T-helper 2 cell (primary cell): ENCODE data around the gene PLS1.
"Not testable (repeated sequence)": the region's sequence is repeated elsewhere in the genome, so short reads cannot be mapped to it uniquely, and the experiment has no call there.

Source experiments
- DNase-seq, 5 experiments: peaks; one replicate each; pipeline versions ENCODE4 v3.0.0 to v3.0.0-alpha.2; 2012 to 2022

The PLS1 gene

DNA sequence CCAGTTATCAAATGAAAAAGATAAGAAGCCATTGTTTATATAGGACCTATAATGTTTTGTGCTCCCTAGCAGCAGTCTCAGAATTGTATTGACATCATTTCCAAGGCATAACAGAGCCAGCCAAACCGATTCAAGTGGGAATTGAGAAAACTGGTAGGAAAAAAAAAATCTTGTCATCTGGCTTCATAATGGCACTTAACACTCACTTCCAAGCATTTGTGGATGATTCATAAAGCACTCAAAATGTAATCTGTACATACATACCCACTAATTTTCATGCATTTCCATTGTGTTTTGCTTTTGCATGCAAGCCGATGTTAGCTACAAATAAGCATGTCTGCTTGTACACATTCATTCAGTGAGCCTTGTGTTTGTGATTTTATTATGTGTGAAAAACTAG lies 109.0 kb downstream of the PLS1 start:
- DNase-seq = no peak

DNA sequence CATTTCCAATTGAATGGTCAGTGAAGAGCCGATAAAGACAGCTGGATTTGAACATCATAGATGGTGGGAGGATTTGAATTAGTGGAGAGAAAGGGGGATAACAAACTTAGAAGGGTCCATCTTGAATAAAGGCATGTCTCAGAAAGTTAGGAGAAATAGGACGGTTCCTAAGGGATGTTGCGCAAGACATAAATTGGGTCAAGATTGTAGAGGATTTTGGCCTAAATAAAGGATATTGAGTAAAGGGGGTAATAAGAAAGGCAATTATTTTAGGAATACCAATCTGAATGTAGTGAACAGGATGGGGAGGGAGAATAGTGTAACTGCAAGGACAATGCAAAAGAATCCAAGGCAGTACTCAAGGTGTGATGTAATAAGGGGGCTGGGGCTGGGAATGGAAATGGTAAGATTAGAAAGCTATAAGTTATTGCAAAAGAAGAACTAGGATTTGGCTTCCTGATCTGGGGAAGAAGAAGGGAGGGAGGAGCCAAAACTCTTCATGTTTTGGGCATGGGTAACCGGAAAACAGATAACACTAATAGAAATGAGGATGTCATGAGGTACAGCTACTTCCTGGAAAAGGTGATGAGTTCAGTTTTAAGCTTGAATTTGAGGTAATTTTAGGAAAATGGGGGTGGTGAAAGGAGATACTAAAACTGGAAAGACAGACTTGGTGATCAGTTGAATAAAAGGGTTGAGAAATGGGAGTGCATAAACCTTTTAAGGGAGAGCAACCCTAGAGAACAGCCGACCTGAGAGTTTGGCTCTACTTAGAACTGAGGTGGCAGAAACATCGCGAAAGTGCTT lies 110.3 kb downstream of the PLS1 start:
- DNase-seq = peak in 1 of 5 experiments; percentile 13

DNA sequence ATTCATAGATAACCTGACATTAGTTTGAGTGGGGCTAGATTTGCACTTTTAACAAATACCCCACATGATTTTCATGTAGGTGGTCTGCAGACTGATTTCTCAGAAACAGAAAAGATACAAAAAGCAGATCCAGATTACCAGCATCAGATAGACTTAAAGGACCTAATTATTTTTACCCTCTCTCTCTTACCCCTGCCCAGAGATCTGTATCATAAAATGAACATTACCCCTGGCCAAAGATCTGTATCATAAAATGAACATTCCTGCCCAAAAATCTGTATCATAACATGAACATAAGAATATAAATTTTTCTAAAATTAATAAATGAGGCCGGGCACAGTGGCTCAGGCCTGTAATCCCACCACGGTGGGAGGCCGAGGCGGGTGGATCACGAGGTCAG lies 113.0 kb downstream of the PLS1 start:
- DNase-seq = no peak

DNA sequence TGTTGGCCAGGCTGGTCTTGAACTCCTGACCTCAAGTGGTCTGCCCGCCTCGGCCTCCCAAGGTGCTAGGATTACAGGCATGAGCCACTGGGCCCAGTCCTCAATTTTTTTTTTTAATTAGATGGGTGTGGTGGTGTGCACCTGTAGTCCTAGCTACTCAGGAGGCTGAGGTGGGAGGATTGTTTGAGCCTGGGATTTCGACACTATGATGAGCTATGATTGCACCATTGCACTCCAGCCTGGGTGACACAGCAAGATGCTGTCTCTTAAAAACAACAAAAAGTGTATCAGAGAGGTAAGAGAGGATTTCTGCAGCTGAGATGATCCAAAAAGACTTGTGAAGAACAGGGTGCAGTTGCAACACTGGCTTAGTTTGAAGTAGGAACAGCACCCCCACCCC lies 118.7 kb downstream of the PLS1 start:
- not testable (repeated sequence) for DNase-seq

DNA sequence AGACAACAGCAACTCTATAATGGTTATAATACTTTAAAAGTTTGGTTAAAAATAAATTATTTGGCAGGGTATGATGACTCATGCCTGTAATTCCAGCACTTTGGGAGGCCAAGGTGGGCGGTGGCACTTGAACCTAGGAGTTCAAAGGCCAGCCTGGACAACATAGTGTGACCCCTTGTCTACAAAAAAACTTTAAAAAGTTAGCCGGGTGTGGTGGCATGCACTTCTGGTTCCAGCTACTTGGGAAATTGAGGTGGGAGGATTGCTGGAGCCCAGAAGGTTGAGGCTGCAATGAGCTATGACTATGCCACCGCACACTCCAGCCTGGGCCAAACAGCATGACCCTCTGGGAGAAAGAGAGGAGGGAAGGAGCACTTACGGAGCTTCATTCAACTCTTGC lies 119.9 kb downstream of the PLS1 start:
- DNase-seq = no peak

DNA sequence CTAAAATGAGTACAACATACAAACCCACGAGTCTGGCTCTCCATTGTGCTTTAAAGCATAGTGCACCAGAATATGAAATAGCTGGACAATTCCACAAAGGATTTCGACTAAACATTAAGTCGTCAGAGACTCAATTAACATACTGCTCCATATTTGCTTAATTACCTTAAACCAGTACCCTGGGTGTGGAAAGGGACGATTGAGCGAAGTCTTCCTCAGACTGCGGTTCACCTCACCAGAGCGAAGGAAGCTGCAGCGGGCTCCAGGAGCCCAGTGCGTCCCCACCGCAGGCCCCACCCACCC lies 127.4 kb downstream of the PLS1 start:
- peak in 1 of 5 experiments; percentile 72 for DNase-seq

DNA sequence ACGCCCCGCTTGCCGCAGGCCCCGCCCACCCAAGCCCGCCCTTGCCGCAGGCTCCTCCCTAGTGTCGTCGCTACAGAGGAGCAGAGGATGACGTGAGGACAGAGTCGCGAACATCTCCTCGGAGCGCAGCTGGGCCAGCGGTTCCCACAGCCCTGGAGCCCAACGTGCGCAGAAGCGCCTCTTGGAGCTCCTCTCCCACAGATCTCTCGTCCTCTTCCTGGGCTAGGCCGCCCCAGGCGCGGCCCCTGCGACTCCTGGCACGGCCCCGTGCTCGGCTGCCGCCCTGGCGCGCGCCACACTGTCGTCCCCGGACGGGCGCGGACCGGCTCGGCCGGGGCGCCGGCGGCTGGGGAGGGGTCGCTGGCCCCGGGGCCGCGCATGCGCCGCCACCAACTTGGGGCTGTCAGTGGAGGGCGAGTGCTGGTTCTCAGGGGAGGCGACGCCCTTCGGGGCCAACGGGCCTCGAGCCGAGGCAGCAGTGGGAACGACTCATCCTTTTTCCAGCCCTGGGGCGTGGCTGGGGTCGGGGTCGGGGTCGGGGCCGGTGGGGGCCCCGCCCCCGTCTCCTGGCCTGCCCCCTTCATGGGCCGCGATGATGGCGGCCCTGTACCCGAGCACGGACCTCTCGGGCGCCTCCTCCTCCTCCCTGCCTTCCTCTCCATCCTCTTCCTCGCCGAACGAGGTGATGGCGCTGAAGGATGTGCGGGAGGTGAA lies 127.9 kb downstream of the PLS1 start, which contains the start of gene TRPC1:
TSS of gene TRPC1 (plus strand) at position 67 of the 714 bp plus-strand sequence. CDS start at position 593, 526 bp downstream.
- peak; percentile 30 to 91 (median 56) for DNase-seq

DNA sequence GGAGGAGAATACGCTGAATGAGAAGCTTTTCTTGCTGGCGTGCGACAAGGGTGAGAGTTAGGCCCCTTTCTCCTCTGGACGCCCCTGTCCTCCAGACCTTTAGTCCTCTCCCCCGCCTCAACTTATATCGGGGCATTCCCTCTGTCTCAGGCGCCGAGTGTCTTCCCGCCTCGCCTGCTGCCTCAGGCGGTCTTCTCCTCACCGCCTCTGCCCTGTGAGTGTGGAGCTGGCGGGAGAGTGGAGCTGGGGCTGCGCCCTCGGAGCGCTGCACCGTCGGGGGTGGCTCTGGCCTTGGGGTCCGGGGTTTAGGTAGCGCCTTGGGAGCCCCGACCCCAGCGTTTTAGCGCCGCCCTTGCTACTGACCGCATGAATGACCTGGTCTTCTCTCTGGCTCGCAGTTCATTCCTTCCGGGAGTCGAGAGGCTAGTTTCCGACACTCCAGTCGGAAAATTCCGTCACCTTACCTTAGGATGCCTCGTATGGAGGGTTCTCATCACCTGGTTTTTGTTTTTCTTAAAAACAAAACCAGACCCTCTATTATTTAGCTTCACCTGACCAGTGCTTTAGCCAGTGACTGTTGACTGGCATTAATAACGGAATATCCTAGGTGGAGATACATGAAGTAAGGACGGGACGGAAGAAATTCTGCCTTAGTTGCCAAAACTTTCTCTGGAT lies 128.6 kb downstream of the PLS1 start:
- peak in 2 of 5 experiments; percentile 6 to 9 for DNase-seq

DNA sequence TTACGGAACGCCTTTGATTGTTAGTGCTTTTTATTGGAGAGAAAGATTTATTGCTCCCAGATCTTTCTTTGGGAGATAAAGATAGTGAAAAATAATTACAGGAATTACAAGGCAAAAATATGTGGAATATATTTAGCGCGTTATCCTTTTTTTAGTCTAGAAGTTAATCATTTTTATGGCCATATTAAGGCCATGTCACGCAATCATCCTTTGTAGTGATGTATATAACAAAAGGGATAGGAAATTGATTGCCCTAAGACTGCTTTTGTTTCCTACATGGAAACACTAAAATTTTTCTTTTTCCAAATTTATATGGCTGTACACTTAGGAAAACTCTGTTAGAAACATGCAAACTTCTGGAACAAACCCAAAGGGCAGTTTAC lies 129.2 kb downstream of the PLS1 start:
- DNase-seq = no peak

DNA sequence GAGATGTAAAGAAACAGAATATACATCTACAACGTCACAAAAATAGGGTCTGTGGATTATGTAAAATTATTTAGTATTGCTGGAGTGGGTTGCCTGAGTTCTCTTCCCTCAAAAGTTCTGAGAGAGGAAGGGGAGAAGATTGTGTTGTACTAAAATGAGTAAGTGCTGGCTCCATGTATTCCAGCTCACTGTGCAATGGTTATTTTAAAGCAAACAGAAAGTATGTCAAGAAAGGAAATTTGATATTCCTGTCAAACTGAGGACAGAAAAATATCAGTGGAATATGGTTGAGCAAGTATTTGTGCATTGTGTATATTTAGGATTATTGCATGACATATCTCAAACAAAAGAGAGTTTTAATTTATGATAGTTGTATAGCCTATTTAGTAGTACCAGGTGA lies 129.8 kb downstream of the PLS1 start:
- DNase-seq = no peak

DNA sequence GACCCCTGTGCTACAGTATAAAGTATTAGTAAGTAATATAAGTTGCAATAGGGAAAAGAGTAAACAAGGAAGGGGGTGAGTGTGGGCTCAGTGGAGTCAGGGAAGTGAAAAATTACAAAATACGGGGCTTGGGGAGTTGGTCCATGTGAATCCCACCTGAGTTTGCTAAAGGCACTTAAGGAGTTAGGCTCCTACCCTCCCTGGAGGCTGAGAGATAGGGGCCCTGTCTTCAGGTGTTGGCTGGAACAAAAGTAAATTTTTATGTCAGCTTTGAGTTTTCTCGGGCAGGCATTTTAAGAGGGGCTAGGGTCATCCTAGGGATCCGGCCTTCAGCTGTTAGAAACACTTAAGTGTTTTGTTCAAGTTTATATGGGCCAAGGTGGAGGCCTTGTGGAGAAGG lies 135.9 kb downstream of the PLS1 start:
- no peak for DNase-seq

DNA sequence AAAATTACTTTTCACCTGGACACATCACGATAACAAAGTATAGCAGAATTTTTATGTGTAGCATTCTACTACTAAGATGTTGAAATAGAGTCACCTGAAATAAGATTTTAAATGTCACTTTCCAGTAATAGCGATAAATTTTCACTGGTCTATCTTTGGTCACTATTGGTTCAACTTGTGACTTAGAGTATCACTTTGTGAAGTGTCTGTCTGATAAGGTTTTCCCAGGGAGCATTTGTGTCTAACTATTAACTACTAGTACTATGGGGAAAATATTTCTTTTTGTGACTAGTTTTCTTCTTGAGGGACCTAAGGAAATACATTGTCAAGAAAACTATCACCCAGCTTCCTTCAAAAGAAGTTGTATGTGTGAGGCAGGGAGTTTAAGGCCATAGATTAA lies 138.6 kb downstream of the PLS1 start:
- DNase-seq = no peak

DNA sequence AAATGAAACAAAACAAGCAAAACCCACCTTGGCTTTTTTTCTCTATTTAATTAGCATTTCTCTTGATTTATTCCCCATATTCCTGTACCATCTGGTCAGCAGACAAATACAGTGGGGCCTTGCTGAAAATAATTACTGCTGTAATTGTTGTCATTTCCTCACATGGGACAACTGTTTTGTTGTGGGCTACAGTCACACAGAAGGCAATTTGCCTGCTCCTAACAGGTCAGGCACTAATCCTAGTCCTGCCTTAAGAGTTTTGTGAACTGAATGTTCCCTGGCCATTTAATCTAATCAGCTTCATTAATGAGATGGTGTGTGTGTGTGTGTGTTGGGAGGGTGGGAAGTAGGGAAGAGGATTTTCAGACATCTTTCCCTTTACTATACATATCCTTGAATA lies 139.3 kb downstream of the PLS1 start:
- no peak for DNase-seq

DNA sequence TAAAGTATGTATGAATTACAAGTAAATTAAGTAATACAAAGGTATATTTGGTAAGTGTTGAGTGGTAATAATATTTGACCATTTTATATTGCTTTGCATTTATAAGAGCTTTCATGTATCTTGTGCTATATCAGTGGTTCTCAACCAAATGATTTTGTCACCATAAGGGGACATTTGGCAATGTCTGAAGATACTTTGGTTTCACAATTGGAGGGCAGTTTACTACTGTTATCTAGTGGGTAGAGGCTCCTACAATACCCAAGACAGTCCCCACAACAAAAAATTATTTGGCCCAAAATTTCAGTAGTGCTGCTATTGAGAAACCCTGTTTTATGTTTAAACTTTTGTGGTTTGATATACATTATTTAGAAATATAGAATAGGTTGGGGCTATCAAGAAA lies 142.2 kb downstream of the PLS1 start:
- DNase-seq = no peak

DNA sequence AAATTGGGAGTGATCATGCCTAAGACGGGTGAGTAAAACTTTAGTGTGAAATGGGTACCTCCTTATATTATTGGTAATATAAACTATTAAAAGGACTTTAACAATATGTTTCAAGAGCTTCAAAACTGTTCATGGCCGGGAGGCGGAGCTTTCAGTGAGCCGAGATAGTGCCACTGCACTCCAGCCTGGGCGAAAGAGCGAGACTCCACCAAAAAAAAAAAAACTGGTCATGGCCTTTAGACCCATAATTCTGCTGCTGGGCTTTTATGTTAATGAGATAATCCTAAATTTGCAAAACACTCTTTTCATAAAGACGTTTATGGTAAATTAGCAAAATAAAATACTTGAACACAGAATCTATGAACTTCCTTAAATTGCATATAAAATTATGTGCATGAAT lies 150.5 kb downstream of the PLS1 start:
- DNase-seq = no peak

DNA sequence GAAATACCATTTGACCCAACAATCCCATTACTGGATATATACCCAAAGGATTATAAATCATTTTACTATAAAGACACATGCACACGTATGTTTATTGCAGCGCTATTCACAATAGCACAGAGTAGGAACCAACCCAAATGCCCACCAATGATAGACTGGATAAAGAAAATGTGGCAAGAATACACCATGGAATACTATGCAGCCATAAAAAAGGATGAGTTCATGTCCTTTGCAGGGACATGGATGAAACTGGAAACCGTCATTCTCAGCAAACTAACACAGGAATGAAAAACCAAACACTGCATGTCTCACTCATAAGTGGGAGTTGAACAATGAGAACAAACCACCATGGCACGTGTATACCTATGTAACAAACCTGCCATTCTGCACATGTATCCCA lies 154.3 kb downstream of the PLS1 start:
- not testable (repeated sequence) for DNase-seq

DNA sequence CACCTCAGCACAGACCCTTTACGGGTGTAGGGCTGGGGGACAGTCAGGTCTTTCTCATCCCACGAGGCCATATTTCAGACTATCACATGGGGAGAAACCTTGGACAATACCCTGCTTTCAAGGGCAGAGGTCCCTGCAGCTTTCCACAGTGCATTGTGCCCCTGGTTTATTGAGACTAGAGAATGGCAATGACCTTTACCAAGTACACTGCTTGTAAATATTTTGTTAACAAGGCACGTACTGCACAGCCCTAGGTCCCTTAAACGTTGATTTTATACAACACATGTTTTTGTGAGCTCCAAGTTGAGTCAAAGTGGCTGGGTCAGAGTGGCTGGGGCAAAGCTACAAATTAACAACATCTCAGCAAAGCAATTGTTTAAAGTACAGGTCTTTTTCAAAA lies 156.4 kb downstream of the PLS1 start:
- DNase-seq = not testable (repeated sequence)

DNA sequence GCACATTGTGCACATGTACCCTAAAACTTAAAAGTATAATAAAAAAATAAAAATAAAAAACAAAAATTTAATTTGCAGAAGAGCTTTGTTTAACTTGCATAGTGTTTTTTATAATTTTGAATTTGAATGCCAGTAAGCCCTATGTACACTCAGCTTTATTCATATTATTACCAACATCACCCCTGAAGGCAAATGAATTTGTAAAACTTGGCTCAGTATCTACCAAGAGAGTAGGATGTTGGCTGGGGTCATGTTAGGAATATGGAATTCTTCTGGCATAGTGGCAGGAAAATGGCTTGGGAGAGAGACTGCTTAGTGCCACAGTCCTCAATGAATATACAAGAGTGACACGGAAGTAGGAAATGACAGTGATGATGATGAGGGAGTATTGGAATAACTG lies 158.3 kb downstream of the PLS1 start:
- DNase-seq = no peak
